BLaER1 treated with 17β-estradiol and CSF1 and Interleukin-3, amounts not matched to agents 10 nM and 100 nM (cell line): ENCODE measurements around the gene SH3BP2.

ENCODE experiments used
- H3K27ac ChIP-seq, 11 experiments: shearing (Covaris generic); formaldehyde crosslinking; 2 replicates each; pipeline ENCODE4 v1.8.1; 2022
- H3K27me3 ChIP-seq, 11 experiments: shearing (Covaris generic); formaldehyde crosslinking; 2 replicates each; pipeline ENCODE4 v1.8.1; 2022
- H3K36me3 ChIP-seq, 11 experiments: shearing (Covaris generic); formaldehyde crosslinking; 2 replicates each; pipeline ENCODE4 v1.8.1; 2022
- H3K4me1 ChIP-seq, 10 experiments: shearing (Covaris generic); formaldehyde crosslinking; 2 replicates each; pipeline ENCODE4 v1.8.1; 2022
- H3K4me2 ChIP-seq, 11 experiments: shearing (Covaris generic); formaldehyde crosslinking; 2 replicates each; pipeline ENCODE4 v1.8.1; 2022
- H3K4me3 ChIP-seq, 10 experiments: shearing (Covaris generic); formaldehyde crosslinking; 2 replicates each; pipeline ENCODE4 v1.8.1; 2022
- H3K9ac ChIP-seq, 11 experiments: shearing (Covaris generic); formaldehyde crosslinking; 2 replicates each; pipeline ENCODE4 v1.8.1; 2022
- H3K9me3 ChIP-seq, 11 experiments: shearing (Covaris generic); formaldehyde crosslinking; replicated peaks in 1 of 11; 2 replicates each; pipeline ENCODE4 v1.8.1; 2022
- H4K20me1 ChIP-seq, 11 experiments: shearing (Covaris generic); formaldehyde crosslinking; 2 replicates each; pipeline ENCODE4 v1.8.1; 2022
- Cebpa-rat ChIP-seq, 11 experiments: shearing (Covaris generic); IDR thresholded peaks; 2 replicates each; pipeline ENCODE4 v1.8.1; 2022

The SH3BP2 gene

DNA sequence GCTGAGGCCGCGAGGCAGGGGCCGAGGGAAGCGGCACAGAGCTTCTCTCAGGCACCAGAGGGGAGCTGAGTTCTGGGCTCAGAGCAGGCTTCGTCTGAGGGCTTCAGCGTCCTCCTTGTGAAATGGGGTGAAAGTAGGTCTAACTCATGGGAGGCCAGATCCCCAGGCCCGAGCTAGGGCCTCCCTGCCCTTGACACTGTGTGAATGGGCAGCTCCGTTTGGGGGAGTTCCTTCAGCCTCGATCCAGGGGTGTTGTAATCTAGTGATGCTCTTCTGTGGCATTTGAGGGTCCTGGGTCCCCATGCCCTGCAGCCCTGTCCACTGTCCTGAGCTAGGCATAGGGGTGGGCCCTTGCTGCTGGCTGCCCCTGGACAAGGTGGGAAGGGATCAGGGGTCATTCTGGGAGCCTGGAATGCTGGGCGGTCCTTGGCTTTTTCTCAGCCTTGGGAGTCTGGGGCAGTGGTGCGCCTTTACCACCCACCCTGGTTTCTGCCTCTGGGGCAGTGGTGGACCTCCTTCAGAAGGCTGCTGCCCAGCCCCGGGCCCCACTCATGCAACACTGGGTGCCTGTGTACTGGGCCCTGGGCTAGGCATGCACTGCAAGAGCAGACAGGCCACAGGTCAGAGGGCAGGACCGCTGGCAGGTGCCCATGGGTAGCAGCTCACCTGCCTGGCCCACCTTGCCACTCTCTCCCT is 4.1 kb downstream of the SH3BP2 start:
- H3K4me3 ChIP-seq = peak overlapping the region in 6 of 10 experiments; percentile 64 to 88 (median 81); a peak in 11 of 20 replicates
- H3K9me3 ChIP-seq = no peaks in the 10 kb centered on the region
- no peak for TF ChIP-seq Cebpa-rat (IDR thresholded peaks at IDR 0.05)
- peaks cover 0 to 29% (median 0%) of the 10 kb centered on the region in 11 experiments; a peak in 7 of 22 replicates for H3K36me3 ChIP-seq
- peak overlapping the region; percentile 93 to 100 (median 99) for H3K4me2 ChIP-seq
- peak overlapping the region; percentile 83 to 96 (median 90); a peak in 18 of 22 replicates for H3K9ac ChIP-seq
- H4K20me1 ChIP-seq = peaks cover 0 to 57% (median 6%) of the 10 kb centered on the region in 11 experiments; a peak in 9 of 22 replicates
- H3K27me3 ChIP-seq = peaks cover 0 to 13% (median 4%) of the 10 kb centered on the region in 11 experiments; a peak in 6 of 22 replicates
- H3K4me1 ChIP-seq = peaks cover 73 to 98% (median 96%) of the 10 kb centered on the region in 10 experiments
- peak overlapping the region; percentile 88 to 99 (median 93); a peak in 20 of 22 replicates for H3K27ac ChIP-seq

DNA sequence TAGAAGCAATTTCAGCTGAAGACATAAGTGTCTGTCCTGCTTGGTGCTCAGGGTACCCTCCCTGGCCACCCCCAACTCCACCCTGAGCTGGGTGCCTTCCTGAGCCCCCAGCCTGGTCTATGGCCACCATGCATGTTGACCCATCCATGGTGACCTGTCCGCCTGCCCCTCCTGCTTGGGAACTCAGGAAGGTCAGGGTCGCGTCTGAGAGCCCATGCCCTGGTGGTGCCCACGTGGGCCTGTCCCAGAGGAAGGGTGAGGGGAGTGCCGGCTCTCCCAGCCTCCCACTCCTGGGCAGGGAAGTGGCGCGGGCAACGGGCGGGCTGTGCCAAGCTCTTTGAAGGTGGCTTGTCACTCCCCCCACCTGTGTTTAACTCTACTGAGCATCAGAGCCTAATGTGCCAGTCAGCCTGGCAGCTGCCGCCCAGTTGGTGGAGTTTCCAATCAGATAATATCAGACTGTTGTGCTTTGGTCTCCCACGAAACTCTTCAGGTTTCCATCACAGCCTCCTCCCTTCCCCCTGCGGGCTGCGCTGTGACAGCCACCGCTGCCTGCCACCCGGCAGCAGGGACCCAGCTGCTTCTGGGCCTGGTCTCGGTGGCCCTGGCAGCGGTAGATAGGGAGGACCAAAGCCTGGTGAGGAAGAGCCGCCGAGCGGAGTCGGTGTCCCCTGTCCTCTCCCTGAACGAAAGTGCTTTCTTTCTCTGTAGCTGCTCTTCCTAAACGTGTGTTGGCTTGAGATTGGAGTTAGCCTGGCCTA is 4.8 kb downstream of the SH3BP2 start:
- H3K4me2 ChIP-seq = peak overlapping the region; percentile 93 to 100 (median 99)

DNA sequence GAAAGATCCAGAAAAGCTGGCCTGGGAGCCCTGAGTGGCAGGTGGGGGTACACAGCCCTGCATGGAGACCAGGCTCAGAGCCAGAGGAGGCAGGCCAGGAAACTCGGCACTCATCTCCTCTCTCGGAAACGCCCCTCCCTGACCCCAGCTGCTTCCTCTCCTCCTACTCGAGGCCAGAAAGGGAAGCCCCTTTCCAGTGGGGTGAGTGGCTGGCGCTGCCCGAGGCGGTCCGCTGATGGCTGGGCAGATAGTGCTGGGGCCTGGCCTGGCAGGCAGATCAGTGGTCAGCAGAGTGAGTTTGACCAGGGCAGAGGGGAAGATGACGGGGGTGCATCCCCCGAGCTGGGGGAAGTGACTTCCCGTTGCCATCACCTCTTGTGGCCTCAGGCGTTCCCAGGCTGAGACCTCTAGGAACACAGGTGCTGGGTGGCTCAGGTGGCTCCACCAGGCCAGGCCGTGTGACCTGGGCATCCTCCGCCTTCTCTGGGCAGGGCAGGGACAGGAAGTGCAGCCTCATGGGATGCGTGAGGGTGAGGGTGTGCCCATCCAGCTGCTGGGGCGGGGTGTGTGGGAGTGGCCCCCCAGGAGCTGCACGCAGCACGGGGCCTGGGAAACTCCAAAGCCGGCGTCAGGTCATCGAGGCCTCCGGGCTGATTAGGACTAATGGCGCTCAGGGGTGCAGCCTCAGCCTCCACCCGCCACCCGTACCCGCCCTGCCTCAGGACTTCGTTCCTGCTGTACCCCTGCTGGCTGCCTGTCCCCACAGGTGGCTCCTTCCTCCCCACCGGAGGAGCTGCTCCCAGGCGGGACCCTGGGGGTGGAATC is 5.7 kb downstream of the SH3BP2 start:
- peak overlapping the region; percentile 93 to 100 (median 99) for H3K4me2 ChIP-seq

More for the DNA sequence above, 4.8 kb downstream of the SH3BP2 start:
- Histone ChIP-seq H3K9me3 (no peaks in the 10 kb centered on the region), H4K20me1 (peaks cover 0 to 61% (median 6%) of the 10 kb centered on the region in 11 experiments; a peak in 9 of 22 replicates), H3K27ac (peak overlapping the region; percentile 88 to 99 (median 93)), H3K4me1 (peaks cover 72 to 97% (median 95%) of the 10 kb centered on the region in 10 experiments), H3K27me3 (peaks cover 0 to 13% (median 4%) of the 10 kb centered on the region in 11 experiments; a peak in 6 of 22 replicates), H3K9ac (peak overlapping the region; percentile 83 to 96 (median 90)), H3K36me3 (peaks cover 0 to 31% (median 0%) of the 10 kb centered on the region in 11 experiments; a peak in 9 of 22 replicates), H3K4me3 (peak overlapping the region in 9 of 10 experiments; percentile 56 to 88 (median 78); a peak in 17 of 20 replicates)
- no peak for TF ChIP-seq Cebpa-rat (IDR thresholded peaks at IDR 0.05)

DNA sequence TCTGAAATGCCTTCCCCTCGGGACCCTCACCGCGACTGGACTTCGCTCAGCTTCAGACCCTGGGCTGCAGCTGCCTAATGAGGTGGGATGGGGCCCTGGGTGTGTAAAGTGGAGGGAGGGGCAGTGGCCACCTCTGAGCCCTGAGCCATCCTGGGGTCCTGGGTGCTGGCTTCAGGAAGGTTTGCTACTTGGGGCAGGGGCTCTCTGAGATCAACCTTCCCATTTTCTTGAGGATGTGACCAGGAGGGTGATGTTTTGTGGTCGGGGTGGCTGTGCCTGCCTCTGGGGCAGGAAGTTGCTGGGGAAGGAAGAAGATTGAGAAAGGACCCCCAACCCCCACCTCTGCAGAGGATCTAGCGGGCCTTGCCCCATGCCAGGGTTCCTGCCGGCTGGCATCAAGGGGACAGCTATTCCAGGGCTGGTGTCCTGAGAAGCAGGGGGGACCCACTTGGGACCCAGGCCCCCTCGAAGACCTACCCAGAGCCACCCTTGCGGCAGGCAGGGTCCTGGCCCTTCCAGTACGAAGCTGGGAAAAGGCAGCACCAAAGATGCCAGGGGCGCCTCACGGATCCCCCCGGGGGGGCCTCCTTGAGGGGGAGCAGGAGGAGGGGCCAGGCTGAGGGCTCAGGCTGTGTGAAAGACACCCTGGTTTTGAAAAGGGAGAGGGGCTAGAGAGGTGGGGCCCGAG is 6.5 kb downstream of the SH3BP2 start:
- Histone ChIP-seq H3K27ac (peak overlapping the region; percentile 88 to 99 (median 93)), H3K4me2 (peak overlapping the region; percentile 93 to 100 (median 99)), H3K36me3 (peaks cover 0 to 46% (median 0%) of the 10 kb centered on the region in 11 experiments; a peak in 10 of 22 replicates), H4K20me1 (peaks cover 0 to 73% (median 3%) of the 10 kb centered on the region in 11 experiments; a peak in 9 of 22 replicates), H3K9me3 (no peaks in the 10 kb centered on the region), H3K9ac (peak overlapping the region; percentile 83 to 96 (median 90)), H3K4me1 (peaks cover 82 to 100% (median 97%) of the 10 kb centered on the region in 10 experiments), H3K4me3 (peak overlapping the region; percentile 41 to 88 (median 74); a peak in 19 of 20 replicates), H3K27me3 (peaks cover 0 to 5% (median 0%) of the 10 kb centered on the region in 11 experiments; a peak in 3 of 22 replicates)
- peak in 7 of 11 experiments; percentile 14 to 77 (median 50); a peak in 8 of 22 replicates for TF ChIP-seq Cebpa-rat (IDR thresholded peaks at IDR 0.05)

More for the DNA sequence above, 5.7 kb downstream of the SH3BP2 start:
- peak overlapping the region; percentile 41 to 88 (median 74); a peak in 19 of 20 replicates for H3K4me3 ChIP-seq
- H3K27me3 ChIP-seq = peaks cover 0 to 12% (median 4%) of the 10 kb centered on the region in 11 experiments; a peak in 6 of 22 replicates
- peaks cover 0 to 70% (median 5%) of the 10 kb centered on the region in 11 experiments; a peak in 9 of 22 replicates for H4K20me1 ChIP-seq
- H3K36me3 ChIP-seq = peaks cover 0 to 39% (median 0%) of the 10 kb centered on the region in 11 experiments; a peak in 9 of 22 replicates
- H3K9me3 ChIP-seq = no peaks in the 10 kb centered on the region
- TF ChIP-seq Cebpa-rat (IDR thresholded peaks at IDR 0.05) = no peak
- H3K9ac ChIP-seq = peak overlapping the region; percentile 83 to 96 (median 90)
- peaks cover 81 to 100% (median 97%) of the 10 kb centered on the region in 10 experiments for H3K4me1 ChIP-seq
- peak overlapping the region; percentile 88 to 99 (median 93) for H3K27ac ChIP-seq

DNA sequence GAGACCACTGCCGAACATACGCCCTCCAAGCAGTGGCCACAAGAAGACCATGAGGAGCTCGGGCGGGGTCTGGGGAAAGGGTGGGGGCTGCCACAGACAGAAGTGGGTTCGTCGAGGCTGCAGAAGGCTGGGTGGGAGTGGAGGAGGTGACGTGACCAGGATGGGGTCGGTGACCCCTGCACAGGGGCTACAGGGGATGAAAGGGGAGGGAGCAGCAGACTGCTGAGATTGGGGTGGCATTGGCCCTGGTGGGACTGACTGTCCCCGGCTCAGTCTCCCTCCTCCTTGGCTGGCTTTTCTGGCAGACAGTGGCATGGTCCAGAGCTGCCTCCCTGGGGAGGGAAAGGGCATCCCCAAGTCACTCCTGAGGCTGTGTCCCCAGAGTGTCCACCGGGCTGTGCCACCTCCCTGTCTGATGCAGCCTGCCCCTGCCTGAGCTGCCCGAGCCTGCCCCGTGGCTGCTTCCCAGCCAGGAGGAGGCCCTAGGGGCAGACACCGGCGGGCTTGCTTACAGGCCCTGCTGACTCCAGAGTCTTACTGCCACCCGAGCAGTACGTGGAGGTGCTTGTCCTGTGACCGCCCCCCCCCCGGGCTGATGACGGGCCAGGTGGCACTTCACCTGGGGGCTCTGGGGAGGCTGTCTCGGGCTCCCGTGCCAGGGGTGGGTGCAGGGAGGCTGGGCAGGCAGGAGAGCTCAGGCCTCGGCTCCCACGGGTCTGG is 7.2 kb downstream of the SH3BP2 start:
- no peaks in the 10 kb centered on the region for H3K27me3 ChIP-seq
- peak overlapping the region; percentile 41 to 88 (median 74); a peak in 19 of 20 replicates for H3K4me3 ChIP-seq
- H4K20me1 ChIP-seq = peaks cover 0 to 77% (median 0%) of the 10 kb centered on the region in 11 experiments; a peak in 10 of 22 replicates
- peak overlapping the region; percentile 83 to 96 (median 90) for H3K9ac ChIP-seq
- TF ChIP-seq Cebpa-rat (IDR thresholded peaks at IDR 0.05) = no peak
- H3K4me1 ChIP-seq = peaks cover 84 to 100% (median 97%) of the 10 kb centered on the region in 10 experiments
- H3K27ac ChIP-seq = peak overlapping the region; percentile 88 to 99 (median 93)
- H3K4me2 ChIP-seq = peak overlapping the region; percentile 93 to 100 (median 99)
- H3K9me3 ChIP-seq = no peaks in the 10 kb centered on the region
- peaks cover 0 to 52% (median 0%) of the 10 kb centered on the region in 11 experiments; a peak in 10 of 22 replicates for H3K36me3 ChIP-seq

DNA sequence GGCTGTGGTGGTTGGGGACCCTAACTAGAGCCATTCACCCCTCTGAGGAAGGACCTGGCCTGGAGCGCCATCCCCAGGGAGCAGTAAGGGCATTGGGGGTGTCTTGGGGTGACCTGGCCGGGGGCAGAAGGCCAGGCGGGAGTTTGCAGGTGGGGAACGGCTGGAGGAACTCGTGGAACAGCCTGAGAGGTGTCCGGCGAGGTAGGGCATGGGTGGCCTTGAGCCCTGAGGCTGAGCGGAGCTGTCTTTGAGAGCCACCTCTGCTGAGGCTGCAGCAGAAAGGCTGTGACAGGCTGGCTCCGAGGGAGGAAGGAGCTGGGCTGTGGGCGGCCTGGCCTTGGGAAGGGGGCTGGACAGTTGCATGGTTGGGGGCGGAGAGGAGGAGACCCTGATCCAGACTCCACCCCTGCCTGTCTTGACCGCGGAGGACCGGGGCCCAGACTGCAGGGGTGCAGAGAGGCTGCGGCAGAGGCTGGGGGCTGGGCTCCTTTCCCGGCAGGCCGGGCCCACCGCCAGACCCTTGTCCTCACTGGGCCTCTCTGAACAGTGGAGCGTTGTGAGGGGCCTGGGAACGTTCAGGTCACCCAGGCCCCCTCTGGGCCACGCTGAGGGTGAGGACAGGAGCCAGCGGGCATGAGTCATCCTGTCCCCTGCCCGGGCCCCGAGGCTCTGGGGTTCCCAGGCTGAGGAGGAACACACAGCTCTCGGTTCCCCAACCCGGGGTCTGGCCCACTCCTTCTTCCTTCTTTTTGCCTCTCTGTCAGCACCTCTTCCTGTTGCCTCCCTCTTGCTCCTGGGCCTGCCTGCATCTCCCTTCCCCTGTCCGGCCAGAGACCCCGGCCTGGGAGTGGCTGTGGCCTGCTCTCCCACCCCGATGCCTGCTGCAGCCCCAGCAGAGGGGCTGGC is 8.1 kb downstream of the SH3BP2 start:
- peak overlapping the region; percentile 93 to 100 (median 99) for H3K4me2 ChIP-seq
- TF ChIP-seq Cebpa-rat (IDR thresholded peaks at IDR 0.05) = no peak
- H3K27me3 ChIP-seq = no peaks in the 10 kb centered on the region
- peak overlapping the region; percentile 88 to 99 (median 93) for H3K27ac ChIP-seq
- peak overlapping the region; percentile 83 to 96 (median 90) for H3K9ac ChIP-seq
- H3K36me3 ChIP-seq = peaks cover 0 to 53% (median 0%) of the 10 kb centered on the region in 11 experiments; a peak in 10 of 22 replicates
- peak overlapping the region in 9 of 10 experiments; percentile 56 to 88 (median 78); a peak in 18 of 20 replicates for H3K4me3 ChIP-seq
- peaks cover 84 to 100% (median 97%) of the 10 kb centered on the region in 10 experiments for H3K4me1 ChIP-seq
- H4K20me1 ChIP-seq = peaks cover 0 to 77% (median 0%) of the 10 kb centered on the region in 11 experiments; a peak in 12 of 22 replicates
- no peaks in the 10 kb centered on the region for H3K9me3 ChIP-seq
